Brain microvascular endothelial cell (primary cell): ENCODE results near the gene PSMD1.

Source experiments
- DNase-seq: peaks from one replicate; pipeline ENCODE4 v3.0.0-alpha.2; 2020
- H3K27ac ChIP-seq: fragments of 250-450 bp; sonication (Bioruptor Pico); 2 replicates; pipeline ENCODE4 v1.5.1; 2020; ENCODE audit warnings: mild to moderate bottlenecking, moderate library complexity
- H3K27me3 ChIP-seq: fragments of 250-450 bp; sonication (Bioruptor Pico); replicated peaks from 2 replicates; pipeline ENCODE4 v1.5.1; 2020; ENCODE audit warnings: mild to moderate bottlenecking
- H3K36me3 ChIP-seq: fragments of 250-450 bp; sonication (Bioruptor Pico); replicated peaks from 2 replicates; pipeline ENCODE4 v1.5.1; 2020; ENCODE audit warnings: mild to moderate bottlenecking
- H3K4me3 ChIP-seq: 2 replicates; pipeline ENCODE4 v1.5.1; 2011; ENCODE audit warnings: low read depth, mild to moderate bottlenecking, control low read depth, low read length, moderate library complexity
- CTCF ChIP-seq: IDR thresholded peaks from 2 replicates; pipeline ENCODE4 v1.5.1; 2011; ENCODE audit warnings: low read depth, mild to moderate bottlenecking, moderate library complexity, low read length, control low read depth, inconsistent platforms; ENCODE audit errors: missing control alignments
- in situ Hi-C: cut with HindIII; loops from 2 replicates; pipeline ENCODE4 v1.10.0; 2017; ENCODE audit warnings: low sequenced_read_pairs, low pct_ligation_motif_present

Gene PSMD1

DNA sequence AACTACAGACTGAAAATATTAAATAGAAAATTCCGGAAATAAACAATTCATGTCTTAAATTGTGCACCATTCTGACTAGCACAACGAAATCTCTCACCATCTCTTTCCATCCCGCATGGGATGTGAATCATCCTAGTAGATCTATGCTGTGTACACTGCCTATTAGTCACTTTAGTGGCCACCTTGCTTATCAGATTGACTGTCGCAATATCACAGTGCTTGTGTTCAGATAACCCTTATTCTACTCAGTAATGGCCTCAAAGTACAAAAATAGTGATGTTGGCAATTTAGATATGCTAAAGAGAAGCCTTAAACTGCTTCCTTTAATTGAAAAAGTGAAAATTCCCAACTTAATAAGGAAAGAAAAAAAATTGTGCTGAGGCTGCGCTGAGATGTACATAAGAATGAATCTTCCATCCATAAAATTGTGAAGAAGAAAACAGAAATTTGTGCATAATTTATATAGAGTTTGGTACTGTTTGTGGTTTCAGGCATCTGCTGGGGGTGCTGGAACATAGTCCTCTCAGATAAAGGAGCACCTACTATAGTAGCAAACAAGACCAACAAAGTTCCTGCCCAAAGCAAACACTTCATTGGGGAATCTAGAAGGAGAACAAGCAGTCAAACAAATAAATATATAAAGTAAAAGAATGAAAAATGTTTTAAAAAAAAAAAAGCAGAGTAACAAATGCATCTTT is 12.0 kb downstream of the PSMD1 start:
- in situ Hi-C loops = no loop called here
- no peaks in the 10 kb centered on the region for H3K27me3 ChIP-seq
- no peak for TF ChIP-seq CTCF
- peaks cover 46% of the 10 kb centered on the region for H3K36me3 ChIP-seq
- no peak overlapping the region for H3K4me3 ChIP-seq
- DNase-seq = peak; percentile 78
- peak overlapping the region; percentile 51 for H3K27ac ChIP-seq

DNA sequence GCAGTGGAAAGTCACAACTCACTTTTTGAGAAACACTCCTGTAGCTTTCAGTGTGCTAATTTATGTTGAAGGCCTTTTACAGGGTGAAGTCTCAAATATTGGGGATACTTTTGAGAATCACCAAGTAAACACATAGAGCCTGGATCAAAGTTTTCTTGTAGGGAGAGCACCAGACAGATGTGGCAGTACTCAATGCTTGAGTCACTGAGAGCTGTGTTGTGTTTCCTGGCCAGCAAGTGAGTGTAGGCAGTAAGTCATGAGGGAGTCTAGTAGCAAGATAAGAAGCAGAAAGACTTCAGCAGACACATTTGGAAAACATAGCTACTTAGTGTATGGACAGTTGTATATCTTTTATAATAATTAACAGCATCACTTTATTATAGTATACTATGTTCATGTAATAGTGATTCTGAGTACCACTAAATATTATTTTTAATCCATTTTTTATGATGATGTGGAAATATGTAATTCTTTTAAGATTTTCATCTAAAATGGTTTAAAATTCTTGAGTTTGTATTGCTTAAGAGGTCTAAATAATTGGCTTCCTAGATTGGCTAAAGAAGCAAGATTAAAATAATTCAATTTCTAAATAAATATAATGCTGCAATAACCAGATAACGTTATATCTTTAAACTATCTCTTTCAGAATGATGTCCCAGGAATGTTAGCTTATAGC is 12.8 kb downstream of the PSMD1 start:
- Histone ChIP-seq H3K36me3 (peaks cover 38% of the 10 kb centered on the region), H3K27me3 (no peaks in the 10 kb centered on the region), H3K27ac (peak overlapping the region; percentile 51), H3K4me3 (no peak overlapping the region)
- in situ Hi-C loops = no loop called here
- no peak for TF ChIP-seq CTCF
- DNase-seq = peak; percentile 83

DNA sequence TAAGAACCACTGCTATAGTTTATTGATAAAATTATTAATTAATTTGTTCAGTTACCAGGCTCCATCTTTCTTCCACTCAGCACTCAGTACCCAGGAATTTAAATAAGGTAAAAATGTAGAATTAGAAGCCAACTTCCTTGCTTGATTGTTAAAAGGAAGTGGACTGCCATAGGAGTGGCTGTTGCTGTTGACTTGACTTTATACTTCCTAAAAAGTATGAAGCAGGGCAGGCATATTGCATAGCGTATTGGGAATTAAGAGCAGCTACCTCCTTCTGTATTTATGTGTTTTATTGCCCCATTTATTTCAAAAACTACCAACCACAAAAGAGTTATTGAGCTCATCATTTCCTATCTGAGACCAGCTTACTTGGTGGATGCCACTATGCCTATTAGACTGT is 27.9 kb downstream of the PSMD1 start:
- Histone ChIP-seq H3K4me3 (no peak overlapping the region), H3K27ac (no peak overlapping the region), H3K36me3 (peaks cover 65% of the 10 kb centered on the region), H3K27me3 (no peaks in the 10 kb centered on the region)
- DNase-seq = no peak
- in situ Hi-C loops = no loop called here
- no peak for TF ChIP-seq CTCF

DNA sequence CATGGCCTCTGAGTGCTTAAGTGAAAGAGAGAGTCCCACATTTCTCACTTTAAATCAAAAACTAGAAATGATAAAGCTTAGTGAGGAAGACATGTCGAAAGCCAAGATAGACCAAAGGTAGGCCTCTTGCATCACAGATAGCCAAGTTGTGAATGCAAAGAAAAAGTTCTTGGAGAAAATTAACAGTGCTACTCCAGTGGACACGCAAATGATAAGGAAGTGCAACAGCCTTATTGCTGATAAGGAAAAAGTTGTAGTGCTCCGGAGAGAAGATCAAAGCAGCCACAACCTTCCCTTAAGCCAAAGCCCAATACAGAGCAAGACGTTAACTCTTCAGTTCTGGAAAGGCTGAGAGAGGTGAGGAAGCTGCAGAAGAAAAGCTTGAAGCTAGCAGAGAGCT is 32.1 kb downstream of the PSMD1 start:
- DNase-seq = no peak

GRCh38 chr2:231093933-231094332 is 37.3 kb downstream of the PSMD1 start:
- no peak overlapping the region for H3K4me3 ChIP-seq
- no peaks in the 10 kb centered on the region for H3K27me3 ChIP-seq
- H3K36me3 ChIP-seq = peaks cover 32% of the 10 kb centered on the region
- in situ Hi-C loops = no loop called here
- no peak for TF ChIP-seq CTCF
- no peak for DNase-seq
- H3K27ac ChIP-seq = no peak overlapping the region

More for the DNA sequence above, 32.1 kb downstream of the PSMD1 start:
- Histone ChIP-seq H3K4me3 (no peak overlapping the region), H3K36me3 (peaks cover 51% of the 10 kb centered on the region), H3K27ac (no peak overlapping the region), H3K27me3 (no peaks in the 10 kb centered on the region)
- no peak for TF ChIP-seq CTCF
- in situ Hi-C loops = no loop called here
